ENCODE results near the gene BRMS1.

The BRMS1 gene

DNA sequence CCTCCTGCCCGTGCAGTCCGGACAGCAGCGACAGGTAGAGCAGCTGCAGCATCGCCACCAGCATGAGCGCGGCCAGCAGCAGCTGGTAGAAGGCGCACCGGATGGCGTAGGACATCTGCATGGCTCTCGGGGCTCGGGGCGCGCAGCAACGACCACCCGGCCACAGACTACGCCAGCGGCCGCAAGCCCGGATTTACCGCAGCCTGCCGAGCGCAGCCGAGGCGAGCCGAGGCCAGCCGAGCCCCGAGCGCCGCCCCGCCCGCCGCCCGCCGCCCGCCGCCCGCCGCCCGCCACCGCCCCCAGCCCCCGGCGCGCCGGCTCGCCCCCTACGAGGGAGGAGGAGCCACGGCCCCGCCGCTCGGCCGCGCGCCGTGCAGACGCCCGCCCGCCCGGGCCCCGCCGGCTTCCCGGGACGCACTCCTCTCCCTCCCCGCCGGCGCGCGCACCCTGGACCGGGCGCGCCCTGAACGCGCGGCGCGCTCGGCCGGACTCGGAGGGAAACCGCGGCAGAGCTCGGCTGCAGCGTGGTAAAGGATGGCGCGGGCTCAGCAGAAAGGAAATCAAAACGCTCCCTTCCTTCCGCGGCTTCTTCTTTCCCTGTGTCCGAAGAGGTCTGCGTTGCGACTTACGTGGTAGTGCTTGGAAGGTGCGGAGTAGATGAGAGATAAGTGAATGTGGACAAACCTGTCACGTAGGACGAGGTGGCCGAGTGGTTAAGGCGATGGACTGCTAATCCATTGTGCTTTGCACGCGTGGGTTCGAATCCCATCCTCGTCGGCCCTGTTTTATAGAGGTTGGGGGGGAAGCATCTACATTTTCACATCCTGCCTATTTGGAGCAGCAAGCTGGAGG is 2.7 kb upstream of the BRMS1 start, which contains the start of gene B4GAT1:
Gene B4GAT1 (minus strand): TSS at position 205 of the 852 bp plus-strand sequence. CDS start 84 bp downstream, at position 121.
- H3K4me1 Mint-ChIP-seq (ENCODE audit: low read depth), result peaks cover 29% of the 10 kb centered on the region
- peak within 1 kb of the TSS; percentile 98 for H3K27ac Mint-ChIP-seq
- H3K9me3 Mint-ChIP-seq, result no peaks in the 10 kb centered on the region
- H3K4me3 Mint-ChIP-seq, result peak within 1 kb of the TSS; percentile 95
- H3K27me3 Mint-ChIP-seq (ENCODE audit: low read depth), result peaks cover 4% of the 10 kb centered on the region
- peaks cover 5% of the 10 kb centered on the region for H3K36me3 Mint-ChIP-seq (ENCODE audit: low read depth)

DNA sequence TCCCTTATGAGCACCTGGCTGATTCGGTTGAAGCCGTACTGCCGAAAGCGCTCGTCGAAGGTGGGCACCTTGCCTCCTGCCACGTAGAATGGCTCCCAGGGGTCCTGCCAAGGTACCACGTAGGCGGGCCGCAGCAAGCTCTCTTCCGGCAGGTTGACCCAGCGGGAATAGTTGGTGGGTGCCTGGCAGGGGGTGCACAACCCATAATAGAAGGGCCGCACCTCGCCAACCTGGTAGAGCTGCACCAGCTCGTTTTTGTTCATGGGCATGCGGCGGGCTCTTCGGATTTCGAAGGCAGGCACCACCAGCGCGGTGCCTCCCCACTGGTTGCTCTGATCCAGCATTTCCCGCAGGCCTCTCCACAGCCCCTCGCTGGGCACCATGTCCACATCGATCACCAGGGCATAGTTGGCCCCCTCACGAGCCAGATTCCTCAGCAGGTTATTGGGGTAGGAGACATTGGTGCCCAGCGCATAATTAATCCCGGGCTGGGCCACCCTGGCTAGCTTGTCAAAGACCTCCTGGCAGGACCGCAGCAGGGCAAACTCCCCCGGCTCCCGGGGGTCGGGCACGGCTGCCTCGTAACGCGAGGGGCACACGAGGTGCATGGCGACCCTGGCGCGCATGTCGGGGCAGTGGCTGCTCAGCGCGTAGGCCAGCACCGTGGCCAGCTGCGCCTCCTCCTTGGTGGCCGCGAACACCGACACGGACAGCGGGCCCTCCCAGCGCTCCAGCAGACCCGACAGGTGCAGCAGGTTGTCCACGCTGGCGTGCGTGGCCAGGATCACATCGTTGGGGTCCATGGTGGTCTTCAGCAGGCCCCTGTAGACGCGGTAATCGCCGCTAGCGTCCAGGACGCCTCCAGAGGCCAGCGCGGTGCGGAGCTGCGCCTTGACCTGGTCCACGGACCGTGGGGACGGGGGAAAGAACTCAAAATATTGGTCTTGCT is 1.8 kb upstream of the BRMS1 start:
- peak overlapping the region; percentile 95 for H3K4me3 Mint-ChIP-seq
- H3K9me3 Mint-ChIP-seq, result no peaks in the 10 kb centered on the region
- H3K4me1 Mint-ChIP-seq (ENCODE audit: low read depth), result peaks cover 29% of the 10 kb centered on the region
- H3K36me3 Mint-ChIP-seq (ENCODE audit: low read depth), result peaks cover 8% of the 10 kb centered on the region
- H3K27ac Mint-ChIP-seq, result peak overlapping the region; percentile 92
- H3K27me3 Mint-ChIP-seq (ENCODE audit: low read depth), result peaks cover 4% of the 10 kb centered on the region

DNA sequence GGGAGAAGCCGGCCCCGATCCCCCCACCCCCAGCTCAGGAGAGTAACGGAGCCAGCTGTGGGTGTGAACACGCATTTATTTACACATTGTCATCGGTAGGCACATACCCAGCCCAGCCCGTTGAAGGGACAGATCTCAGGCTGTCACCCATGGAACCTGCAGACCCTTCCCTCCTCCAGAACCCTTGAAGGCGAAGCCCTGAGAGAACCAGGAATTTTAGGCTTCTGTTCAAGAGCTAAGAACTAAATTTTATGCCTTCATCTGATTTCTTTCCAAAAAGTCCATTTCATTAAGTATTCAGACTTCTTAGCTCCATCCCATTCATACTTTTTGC is 379 bp upstream of the BRMS1 start:
- Mint-ChIP-seq H3K36me3 (ENCODE audit: low read depth) (peaks cover 15% of the 10 kb centered on the region), H3K4me1 (ENCODE audit: low read depth) (peaks cover 29% of the 10 kb centered on the region), H3K27ac (peak overlapping the region; percentile 92), H3K9me3 (no peaks in the 10 kb centered on the region), H3K4me3 (peak overlapping the region; percentile 95), H3K27me3 (ENCODE audit: low read depth) (peaks cover 4% of the 10 kb centered on the region)

DNA sequence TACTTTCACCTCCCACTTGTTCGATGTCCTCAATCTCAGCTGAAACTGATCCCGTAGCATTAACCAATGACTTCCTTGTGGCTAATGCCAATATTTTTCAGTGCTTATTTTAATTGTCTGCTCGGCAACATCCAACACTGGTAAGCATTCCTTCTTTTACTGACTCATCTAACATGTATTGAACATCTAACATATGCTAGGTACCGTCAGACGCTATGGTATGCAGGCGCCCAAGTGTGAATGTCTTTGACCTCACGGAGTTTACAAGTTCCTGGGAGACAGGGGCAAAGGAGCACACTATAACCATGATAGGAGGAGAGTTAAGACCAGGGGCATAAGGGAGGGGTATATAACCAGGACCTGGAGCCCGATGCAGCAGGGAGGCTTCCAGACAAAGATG is 1.7 kb downstream of the BRMS1 start:
- Mint-ChIP-seq H3K36me3 (ENCODE audit: low read depth) (peaks cover 20% of the 10 kb centered on the region), H3K4me3 (peak overlapping the region; percentile 95), H3K4me1 (ENCODE audit: low read depth) (peaks cover 24% of the 10 kb centered on the region), H3K27me3 (ENCODE audit: low read depth) (peaks cover 4% of the 10 kb centered on the region), H3K27ac (peak overlapping the region; percentile 76), H3K9me3 (no peaks in the 10 kb centered on the region)

DNA sequence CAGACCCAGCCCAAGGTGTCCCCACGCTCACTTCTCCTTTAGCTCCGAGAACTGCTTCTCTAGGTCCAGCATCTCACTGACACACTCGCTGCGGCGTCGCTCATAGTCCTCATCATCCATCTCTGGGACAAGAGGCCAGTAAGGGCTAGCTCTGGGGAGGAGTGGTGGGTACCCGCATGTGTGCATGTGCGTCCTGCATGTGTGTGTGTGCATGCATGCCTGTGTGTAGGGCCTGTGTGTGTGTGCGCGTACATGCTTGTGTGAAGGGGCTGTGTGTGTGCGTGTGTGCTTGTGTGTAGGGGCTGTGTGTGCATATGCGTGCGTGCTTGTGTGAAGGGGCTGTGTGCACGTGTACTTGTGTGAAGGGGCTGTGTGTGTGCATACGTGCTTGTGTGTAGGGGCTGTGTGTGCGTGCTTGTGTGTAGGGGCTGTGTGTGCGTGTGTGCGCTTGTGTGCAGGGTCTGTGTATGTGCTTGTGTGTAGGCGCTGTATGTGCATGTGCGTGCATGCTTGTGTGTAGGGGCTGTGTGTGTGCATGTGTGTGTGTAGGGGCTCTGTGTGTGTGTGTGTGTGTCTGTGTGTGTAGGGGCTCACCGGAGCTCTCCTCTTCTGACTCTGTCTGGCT is 3.3 kb downstream of the BRMS1 start:
- Mint-ChIP-seq H3K4me3 (peak overlapping the region; percentile 14), H3K27ac (no peak overlapping the region), H3K9me3 (no peaks in the 10 kb centered on the region), H3K4me1 (ENCODE audit: low read depth) (peaks cover 25% of the 10 kb centered on the region), H3K36me3 (ENCODE audit: low read depth) (peaks cover 22% of the 10 kb centered on the region), H3K27me3 (ENCODE audit: low read depth) (no peaks in the 10 kb centered on the region)

DNA sequence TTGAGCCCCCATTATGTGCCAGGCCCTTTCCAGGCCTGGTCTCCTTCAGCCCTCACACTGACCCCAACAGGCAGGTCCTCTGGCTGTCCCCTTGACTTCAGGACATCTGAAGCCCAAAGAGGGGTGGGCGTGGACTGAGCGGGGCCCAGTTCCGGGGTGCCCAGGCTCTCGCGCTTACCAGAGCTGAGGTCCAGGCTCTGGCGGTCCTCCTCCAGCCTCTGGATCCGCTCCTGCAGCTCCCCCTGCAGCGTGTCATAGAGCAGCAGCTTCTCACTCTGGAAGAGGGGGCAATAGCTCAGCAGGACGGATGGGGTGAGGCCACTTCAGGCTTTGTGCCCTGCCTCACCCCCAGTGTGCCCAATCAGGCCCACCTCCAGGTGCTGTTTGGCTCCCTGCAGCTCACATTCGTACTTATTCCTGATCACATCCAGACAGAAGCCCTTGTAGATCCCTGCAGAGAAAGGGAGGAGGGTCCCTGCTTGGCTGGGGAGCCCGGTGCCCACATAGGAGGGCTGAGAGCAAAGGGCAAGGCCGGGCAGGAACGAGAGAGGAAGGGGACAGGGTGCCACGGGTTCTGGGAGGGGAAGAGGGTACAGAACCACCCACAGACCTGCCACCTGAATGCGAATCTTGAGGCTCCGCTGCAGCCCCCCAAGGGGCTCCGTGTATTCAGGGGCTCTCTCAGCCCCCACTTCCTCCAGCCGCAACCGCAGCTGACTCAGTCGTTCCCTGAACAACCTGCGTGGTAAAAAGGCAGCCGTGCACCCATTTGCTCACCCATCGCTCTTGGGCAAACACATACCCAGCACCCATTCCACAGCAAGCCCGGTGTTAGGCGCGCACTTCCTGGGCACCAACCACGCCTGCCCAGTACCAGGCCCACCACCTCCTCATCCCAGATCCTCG is 4.1 kb downstream of the BRMS1 start:
- H3K4me1 Mint-ChIP-seq (ENCODE audit: low read depth), result peaks cover 30% of the 10 kb centered on the region
- no peaks in the 10 kb centered on the region for H3K27me3 Mint-ChIP-seq (ENCODE audit: low read depth)
- no peak overlapping the region for H3K27ac Mint-ChIP-seq
- H3K36me3 Mint-ChIP-seq (ENCODE audit: low read depth), result peaks cover 22% of the 10 kb centered on the region
- no peak overlapping the region for H3K4me3 Mint-ChIP-seq
- H3K9me3 Mint-ChIP-seq, result no peaks in the 10 kb centered on the region

DNA sequence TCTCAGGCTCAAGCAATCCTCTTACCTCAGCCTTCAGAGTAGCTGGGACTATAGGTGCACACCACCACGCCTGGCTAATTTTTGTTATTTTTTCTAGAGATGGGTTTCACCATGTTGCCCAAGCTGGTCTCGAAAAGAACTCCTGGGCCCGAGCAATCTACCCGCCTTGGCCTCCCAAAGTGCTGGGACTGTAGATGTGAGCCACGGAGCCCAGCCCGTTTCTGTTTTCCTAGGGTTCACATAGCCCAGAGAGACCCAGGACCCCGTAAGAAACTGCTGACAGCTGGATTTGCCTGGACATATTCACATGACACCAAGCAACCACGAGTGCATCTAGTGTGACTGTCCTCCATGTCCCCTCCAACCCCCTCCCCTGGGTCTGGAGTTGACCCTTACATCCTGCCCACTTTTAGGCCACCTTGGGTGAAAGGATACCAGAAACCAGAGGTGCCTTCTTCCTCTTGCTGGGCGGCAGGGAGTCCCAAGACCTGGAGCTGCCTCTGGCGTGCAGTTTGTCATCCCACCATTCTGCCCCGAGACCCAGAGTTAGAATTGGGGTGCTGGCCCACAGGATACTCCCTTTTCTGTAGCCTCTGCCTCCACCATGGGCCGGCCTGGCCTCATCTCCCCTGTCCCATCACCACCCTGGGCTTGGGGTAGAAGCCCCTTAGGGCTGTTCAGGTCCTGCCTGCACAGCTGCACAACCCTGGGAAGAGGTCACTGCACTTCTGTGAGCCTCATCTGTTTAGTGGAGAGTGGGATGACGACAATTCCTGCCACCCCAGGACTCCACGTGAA is 5.0 kb downstream of the BRMS1 start:
- peaks cover 21% of the 10 kb centered on the region for H3K36me3 Mint-ChIP-seq (ENCODE audit: low read depth)
- H3K4me1 Mint-ChIP-seq (ENCODE audit: low read depth), result peaks cover 21% of the 10 kb centered on the region
- no peak overlapping the region for H3K27ac Mint-ChIP-seq
- no peak overlapping the region for H3K4me3 Mint-ChIP-seq
- H3K9me3 Mint-ChIP-seq, result no peaks in the 10 kb centered on the region
- H3K27me3 Mint-ChIP-seq (ENCODE audit: low read depth), result no peaks in the 10 kb centered on the region

DNA sequence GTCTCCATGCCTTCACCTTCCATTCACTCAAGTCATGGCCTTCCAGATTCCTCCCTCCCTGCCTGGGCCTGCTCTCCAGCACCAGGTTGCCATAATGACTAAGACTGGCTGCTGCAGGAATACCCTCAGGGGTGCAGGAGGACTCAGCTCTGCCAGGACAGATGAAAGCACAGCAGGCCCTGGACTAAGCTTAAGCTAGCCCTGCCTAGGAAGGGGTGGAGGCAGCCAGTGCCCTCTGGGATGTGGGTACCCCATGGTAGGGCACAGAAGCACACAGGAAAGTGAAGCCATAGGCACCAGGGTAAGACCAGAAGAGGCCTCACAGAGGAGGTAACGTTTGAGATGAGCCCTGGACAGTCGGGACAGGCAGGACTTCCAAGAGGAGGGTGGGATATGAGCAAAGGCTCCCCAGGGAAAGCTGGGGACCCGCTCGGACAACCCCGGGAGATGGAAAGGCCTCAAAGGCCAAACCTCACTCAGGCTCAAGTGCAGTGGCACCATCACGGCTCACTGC is 5.7 kb downstream of the BRMS1 start:
- H3K27me3 Mint-ChIP-seq (ENCODE audit: low read depth), result no peaks in the 10 kb centered on the region
- no peak overlapping the region for H3K27ac Mint-ChIP-seq
- H3K9me3 Mint-ChIP-seq, result no peaks in the 10 kb centered on the region
- H3K4me1 Mint-ChIP-seq (ENCODE audit: low read depth), result peaks cover 19% of the 10 kb centered on the region
- no peak overlapping the region for H3K4me3 Mint-ChIP-seq
- H3K36me3 Mint-ChIP-seq (ENCODE audit: low read depth), result peaks cover 19% of the 10 kb centered on the region

DNA sequence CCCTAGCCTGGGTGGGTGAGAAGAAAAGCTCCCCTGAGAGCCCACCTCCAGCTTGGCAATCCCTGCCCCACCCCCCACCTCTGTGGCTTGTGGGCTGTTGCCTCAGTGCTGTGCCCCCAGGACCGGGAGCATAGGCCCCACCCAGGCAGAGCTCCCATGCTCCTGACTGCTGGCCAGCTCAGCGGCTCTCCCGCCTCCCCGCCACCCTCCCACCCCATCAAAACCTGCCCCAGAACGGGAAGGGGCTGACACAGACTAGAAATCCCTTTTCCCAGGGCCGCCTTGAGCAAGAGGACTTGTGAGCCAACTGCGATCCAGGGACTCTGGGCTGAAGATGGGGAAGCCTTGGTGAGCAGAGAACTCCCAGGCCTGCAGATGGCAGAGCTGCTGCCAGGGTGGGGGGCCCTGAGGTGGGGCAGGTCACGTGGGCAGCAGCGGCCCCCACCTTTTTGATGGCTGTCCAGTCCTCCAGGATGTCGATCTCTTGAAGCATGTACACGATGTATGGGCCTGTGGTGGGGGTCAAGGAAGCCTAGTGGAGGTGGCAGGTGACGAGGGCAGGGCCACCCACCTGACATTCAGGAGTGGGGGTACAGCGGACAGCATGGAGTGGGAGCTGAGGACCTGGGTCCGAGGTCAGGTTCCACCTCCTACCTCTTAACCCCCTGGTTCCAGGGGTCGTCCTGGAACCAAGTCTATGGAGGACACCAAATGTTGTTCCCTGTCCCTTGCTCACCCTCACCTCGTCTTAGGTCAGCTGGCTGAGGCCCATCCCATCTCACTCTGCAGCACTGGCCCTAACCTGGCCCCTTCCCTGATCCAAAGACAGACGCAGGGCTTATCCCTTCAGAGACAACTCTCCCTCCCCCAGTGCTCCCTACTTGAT is 6.4 kb downstream of the BRMS1 start:
- H3K27ac Mint-ChIP-seq, result no peak overlapping the region
- peaks cover 19% of the 10 kb centered on the region for H3K36me3 Mint-ChIP-seq (ENCODE audit: low read depth)
- no peaks in the 10 kb centered on the region for H3K27me3 Mint-ChIP-seq (ENCODE audit: low read depth)
- H3K4me1 Mint-ChIP-seq (ENCODE audit: low read depth), result peaks cover 17% of the 10 kb centered on the region
- no peak overlapping the region for H3K4me3 Mint-ChIP-seq
- no peaks in the 10 kb centered on the region for H3K9me3 Mint-ChIP-seq

DNA sequence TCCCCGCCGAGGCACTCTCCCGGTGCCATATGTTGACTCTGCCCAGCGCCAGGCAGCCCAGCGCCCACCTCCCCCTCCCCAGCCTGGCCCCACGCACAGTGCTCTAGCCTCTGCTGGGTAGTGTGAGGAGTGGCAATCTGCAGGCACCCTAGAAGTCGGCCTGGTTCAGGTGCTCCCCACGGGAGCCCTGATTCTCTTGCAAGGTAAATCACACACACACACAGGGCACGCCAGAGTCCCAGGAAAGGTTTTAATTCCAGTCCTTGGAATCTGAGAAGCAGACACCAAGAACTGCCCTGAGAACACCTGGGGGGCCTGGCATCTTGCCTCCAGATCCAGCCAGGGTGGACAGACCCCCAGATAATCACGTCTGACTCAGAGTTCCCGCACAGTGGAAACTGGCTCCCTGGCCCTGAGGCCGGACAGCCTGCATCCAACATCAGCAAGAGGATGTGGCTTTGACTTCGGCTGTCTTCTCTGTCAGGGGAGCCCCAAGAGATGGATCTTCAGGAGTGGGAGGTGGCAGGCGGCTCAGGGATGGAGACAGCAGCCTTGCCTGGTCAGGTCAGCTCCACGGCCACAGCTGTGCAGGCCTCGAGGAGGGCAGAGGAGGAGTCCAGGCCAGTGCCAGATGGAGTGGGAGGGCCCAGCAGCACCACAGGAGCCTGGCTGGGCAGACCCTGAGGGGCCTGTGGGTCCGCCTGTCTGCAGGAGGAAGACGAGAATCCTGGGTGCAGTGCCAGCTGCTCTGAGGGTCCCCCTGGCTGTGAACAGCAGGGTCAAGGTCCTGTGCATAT is 7.6 kb downstream of the BRMS1 start:
- H3K36me3 Mint-ChIP-seq (ENCODE audit: low read depth), result peaks cover 19% of the 10 kb centered on the region
- H3K4me1 Mint-ChIP-seq (ENCODE audit: low read depth), result peaks cover 11% of the 10 kb centered on the region
- no peak overlapping the region for H3K4me3 Mint-ChIP-seq
- no peaks in the 10 kb centered on the region for H3K27me3 Mint-ChIP-seq (ENCODE audit: low read depth)
- H3K9me3 Mint-ChIP-seq, result no peaks in the 10 kb centered on the region
- no peak overlapping the region for H3K27ac Mint-ChIP-seq

DNA sequence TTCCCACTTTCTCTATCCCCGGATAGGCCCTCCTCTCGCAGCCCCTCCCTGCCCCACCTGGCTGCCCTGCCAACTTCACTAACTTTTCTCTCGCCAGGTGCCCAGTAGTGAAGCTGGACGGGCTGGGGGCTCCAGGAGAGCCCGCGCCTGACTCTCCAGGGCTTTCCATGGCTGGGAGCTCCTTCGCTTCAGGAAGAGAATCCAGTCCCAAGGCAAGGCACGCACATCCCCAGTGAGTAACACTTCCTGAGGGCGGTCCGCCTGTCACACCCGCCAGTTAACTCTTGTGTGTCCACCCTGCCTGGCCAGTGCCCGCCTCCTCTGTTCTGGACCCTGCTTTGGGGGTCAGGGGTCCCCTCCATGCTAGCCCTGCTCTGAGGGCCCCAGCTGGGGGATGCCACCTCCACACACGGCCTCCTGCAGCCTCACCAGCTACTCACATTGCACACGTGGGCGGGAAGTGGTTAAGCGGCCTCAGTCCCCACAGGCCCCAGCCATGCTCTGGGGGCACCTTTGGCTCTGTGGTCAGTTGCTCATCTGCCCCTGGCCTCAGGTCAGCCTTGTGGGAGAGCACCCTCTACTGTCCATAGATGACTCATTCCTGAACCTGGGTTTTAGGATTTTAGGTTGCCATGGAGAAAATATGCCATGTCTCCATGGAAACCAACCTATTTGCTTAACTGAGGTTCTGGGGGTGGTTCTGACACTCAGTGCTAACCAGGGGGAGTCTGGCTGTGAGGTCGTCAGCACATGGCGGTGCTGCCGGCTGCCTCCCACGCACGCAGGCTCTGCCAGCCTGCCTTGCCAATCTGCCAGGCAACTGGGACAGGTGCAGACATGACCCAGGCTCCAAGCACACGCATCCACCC is 8.4 kb downstream of the BRMS1 start, which contains the start of gene RIN1:
Gene RIN1 (minus strand): TSS at position 201 of the 869 bp plus-strand sequence. CDS start 32 bp downstream, at position 169.
- H3K9me3 Mint-ChIP-seq, result no peaks in the 10 kb centered on the region

More for the DNA sequence above, 8.4 kb downstream of the BRMS1 start, which contains the start of gene RIN1:
- Mint-ChIP-seq H3K36me3 (ENCODE audit: low read depth) (peaks cover 12% of the 10 kb centered on the region), H3K4me3 (peak within 1 kb of the TSS; percentile 66), H3K27ac (peak within 1 kb of the TSS; percentile 65), H3K4me1 (ENCODE audit: low read depth) (peaks cover 11% of the 10 kb centered on the region), H3K27me3 (ENCODE audit: low read depth) (no peaks in the 10 kb centered on the region)

All from T-helper 1 cell treated with Interleukin-12 subunit alpha and Interleukin-12 subunit beta and Interleukin-4 antibody, amounts not matched to agents 30 μg/mL and 1 μg/mL, for 36 hours (primary cell).